ENCODE measurements around the gene CTDSP2.
"Not testable (repeated sequence)": the region's sequence is repeated elsewhere in the genome, so short reads cannot be mapped to it uniquely, and the experiment has no call there.

Gene CTDSP2

GRCh38 chr12:57823131-57823907 lies 23.2 kb downstream of the CTDSP2 start:
- no peaks in the 10 kb centered on the region for H3K4me1 Mint-ChIP-seq (ENCODE audit: low read depth)
- H3K4me3 Mint-ChIP-seq: no peak overlapping the region
- no peak overlapping the region for H3K27ac Mint-ChIP-seq
- H3K9me3 Mint-ChIP-seq: no peaks in the 10 kb centered on the region
- no peaks in the 10 kb centered on the region for H3K27me3 Mint-ChIP-seq (ENCODE audit: low read depth)
- peaks cover 42% of the 10 kb centered on the region for H3K36me3 Mint-ChIP-seq (ENCODE audit: low read depth)

GRCh38 chr12:57822392-57823130 lies 24.0 kb downstream of the CTDSP2 start:
- H3K9me3 Mint-ChIP-seq: no peaks in the 10 kb centered on the region
- peaks cover 42% of the 10 kb centered on the region for H3K36me3 Mint-ChIP-seq (ENCODE audit: low read depth)
- H3K4me3 Mint-ChIP-seq: no peak overlapping the region
- no peaks in the 10 kb centered on the region for H3K4me1 Mint-ChIP-seq (ENCODE audit: low read depth)
- H3K27me3 Mint-ChIP-seq (ENCODE audit: low read depth): no peaks in the 10 kb centered on the region
- H3K27ac Mint-ChIP-seq: no peak overlapping the region

GRCh38 chr12:57821474-57822214 lies 24.9 kb downstream of the CTDSP2 start:
- H3K27ac Mint-ChIP-seq: no peak overlapping the region
- no peak overlapping the region for H3K4me3 Mint-ChIP-seq
- H3K9me3 Mint-ChIP-seq: no peaks in the 10 kb centered on the region
- H3K36me3 Mint-ChIP-seq (ENCODE audit: low read depth): peaks cover 38% of the 10 kb centered on the region
- H3K4me1 Mint-ChIP-seq (ENCODE audit: low read depth): no peaks in the 10 kb centered on the region
- no peaks in the 10 kb centered on the region for H3K27me3 Mint-ChIP-seq (ENCODE audit: low read depth)

- H3K9me3 Mint-ChIP-seq; H3K4me3 Mint-ChIP-seq; H3K4me1 Mint-ChIP-seq (ENCODE audit: low read depth); H3K27ac Mint-ChIP-seq; H3K27me3 Mint-ChIP-seq (ENCODE audit: low read depth): not testable (repeated sequence)
- peaks cover 38% of the 10 kb centered on the region for H3K36me3 Mint-ChIP-seq (ENCODE audit: low read depth)
These were observed 25.5 kb downstream of the CTDSP2 start for GRCh38 chr12:57821015-57821414.

GRCh38 chr12:57820119-57820518 lies 26.4 kb downstream of the CTDSP2 start:
- H3K27ac Mint-ChIP-seq; H3K27me3 Mint-ChIP-seq (ENCODE audit: low read depth); H3K9me3 Mint-ChIP-seq; H3K4me3 Mint-ChIP-seq; H3K4me1 Mint-ChIP-seq (ENCODE audit: low read depth): not testable (repeated sequence)
- H3K36me3 Mint-ChIP-seq (ENCODE audit: low read depth): peaks cover 31% of the 10 kb centered on the region

- not testable (repeated sequence) for H3K4me1 Mint-ChIP-seq (ENCODE audit: low read depth); H3K27ac Mint-ChIP-seq; H3K27me3 Mint-ChIP-seq (ENCODE audit: low read depth); H3K9me3 Mint-ChIP-seq; H3K4me3 Mint-ChIP-seq
- peaks cover 20% of the 10 kb centered on the region for H3K36me3 Mint-ChIP-seq (ENCODE audit: low read depth)
These were observed 28.6 kb downstream of the CTDSP2 start for GRCh38 chr12:57817990-57818331.

GRCh38 chr12:57817261-57817989 lies 29.1 kb downstream of the CTDSP2 start:
- Mint-ChIP-seq H3K27ac (no peak overlapping the region), H3K4me1 (ENCODE audit: low read depth) (no peaks in the 10 kb centered on the region), H3K4me3 (no peak overlapping the region), H3K36me3 (ENCODE audit: low read depth) (peaks cover 19% of the 10 kb centered on the region), H3K9me3 (no peaks in the 10 kb centered on the region), H3K27me3 (ENCODE audit: low read depth) (no peaks in the 10 kb centered on the region)

- Mint-ChIP-seq H3K27ac (no peak overlapping the region), H3K36me3 (ENCODE audit: low read depth) (peaks cover 15% of the 10 kb centered on the region), H3K27me3 (ENCODE audit: low read depth) (no peaks in the 10 kb centered on the region), H3K4me3 (no peak overlapping the region), H3K4me1 (ENCODE audit: low read depth) (no peaks in the 10 kb centered on the region), H3K9me3 (no peaks in the 10 kb centered on the region)
These were observed 29.7 kb downstream of the CTDSP2 start for GRCh38 chr12:57816855-57817151.

GRCh38 chr12:57816001-57816854 lies 30.3 kb downstream of the CTDSP2 start:
- Mint-ChIP-seq H3K27ac (no peak overlapping the region), H3K36me3 (ENCODE audit: low read depth) (peaks cover 12% of the 10 kb centered on the region), H3K4me3 (no peak overlapping the region), H3K4me1 (ENCODE audit: low read depth) (no peaks in the 10 kb centered on the region), H3K9me3 (no peaks in the 10 kb centered on the region), H3K27me3 (ENCODE audit: low read depth) (no peaks in the 10 kb centered on the region)

GRCh38 chr12:57815177-57816000 lies 31.1 kb downstream of the CTDSP2 start:
- Mint-ChIP-seq H3K27ac (no peak overlapping the region), H3K9me3 (no peaks in the 10 kb centered on the region), H3K36me3 (ENCODE audit: low read depth) (peaks cover 10% of the 10 kb centered on the region), H3K4me1 (ENCODE audit: low read depth) (no peaks in the 10 kb centered on the region), H3K27me3 (ENCODE audit: low read depth) (no peaks in the 10 kb centered on the region), H3K4me3 (no peak overlapping the region)

GRCh38 chr12:57813971-57814772 lies 32.4 kb downstream of the CTDSP2 start:
- H3K36me3 Mint-ChIP-seq (ENCODE audit: low read depth): peaks cover 9% of the 10 kb centered on the region
- no peaks in the 10 kb centered on the region for H3K9me3 Mint-ChIP-seq
- H3K27me3 Mint-ChIP-seq (ENCODE audit: low read depth): no peaks in the 10 kb centered on the region
- H3K27ac Mint-ChIP-seq: no peak overlapping the region
- no peaks in the 10 kb centered on the region for H3K4me1 Mint-ChIP-seq (ENCODE audit: low read depth)
- H3K4me3 Mint-ChIP-seq: no peak overlapping the region

GRCh38 chr12:57813111-57813970 lies 33.2 kb downstream of the CTDSP2 start:
- peaks cover 7% of the 10 kb centered on the region for H3K36me3 Mint-ChIP-seq (ENCODE audit: low read depth)
- no peaks in the 10 kb centered on the region for H3K9me3 Mint-ChIP-seq
- no peak overlapping the region for H3K27ac Mint-ChIP-seq
- H3K4me1 Mint-ChIP-seq (ENCODE audit: low read depth): no peaks in the 10 kb centered on the region
- no peaks in the 10 kb centered on the region for H3K27me3 Mint-ChIP-seq (ENCODE audit: low read depth)
- no peak overlapping the region for H3K4me3 Mint-ChIP-seq

Measured in T-helper 1 cell treated with Interleukin-12 subunit alpha and Interleukin-12 subunit beta and Interleukin-4 antibody, amounts not matched to agents 30 μg/mL and 1 μg/mL, for 36 hours (primary cell).